Endometrium (tissue), 2 donors: ENCODE data around the gene DYNLL1.
"Not testable (repeated sequence)": the region's sequence is repeated elsewhere in the genome, so short reads cannot be mapped to it uniquely, and the experiment has no call there.

Experiments used
- FAIRE-seq: peaks from 2 replicates; lab custom pipeline; 2012; peaks lifted over from hg19 to GRCh38; lab: Jason Lieb, UNC
- donor health status: control.
- donor health status: control.

DYNLL1 gene

DNA sequence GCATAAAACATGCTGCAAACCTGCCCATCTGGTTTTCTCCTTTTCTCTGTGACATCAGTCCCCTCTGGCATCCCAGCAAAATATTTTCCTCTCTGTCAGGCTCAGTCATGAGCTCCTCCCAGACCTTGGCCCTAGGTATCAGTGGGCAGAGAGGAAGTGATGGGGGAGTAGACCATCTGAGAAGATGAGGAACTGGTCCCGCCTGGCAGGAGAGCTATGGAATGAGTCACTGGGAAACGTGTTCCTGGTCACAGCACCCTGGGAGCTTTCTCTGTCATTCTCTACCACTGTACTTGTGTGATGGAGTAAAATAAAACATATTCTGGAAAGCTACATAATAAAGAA, 21.3 kb upstream of the DYNLL1 start:
- FAIRE-seq, result no peak

DNA sequence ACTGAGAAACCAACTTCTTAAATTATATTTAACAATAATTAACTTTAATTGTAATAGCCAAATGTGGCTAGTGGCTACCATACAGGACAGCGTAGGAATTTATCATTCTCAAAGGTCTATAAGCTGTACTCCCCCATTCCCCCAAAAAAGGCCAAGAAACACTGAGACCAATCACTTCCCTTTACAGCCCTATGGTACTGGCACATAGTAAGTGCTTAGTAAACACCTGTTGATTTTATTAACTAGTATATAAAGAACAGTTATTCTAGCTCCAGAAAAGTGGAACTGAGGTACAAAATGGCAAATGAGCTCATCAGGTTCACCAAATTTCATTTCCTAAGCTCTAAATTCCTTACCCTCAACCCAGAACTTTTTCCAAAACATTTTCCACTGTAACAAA, 20.3 kb upstream of the DYNLL1 start:
- FAIRE-seq, result no peak

DNA sequence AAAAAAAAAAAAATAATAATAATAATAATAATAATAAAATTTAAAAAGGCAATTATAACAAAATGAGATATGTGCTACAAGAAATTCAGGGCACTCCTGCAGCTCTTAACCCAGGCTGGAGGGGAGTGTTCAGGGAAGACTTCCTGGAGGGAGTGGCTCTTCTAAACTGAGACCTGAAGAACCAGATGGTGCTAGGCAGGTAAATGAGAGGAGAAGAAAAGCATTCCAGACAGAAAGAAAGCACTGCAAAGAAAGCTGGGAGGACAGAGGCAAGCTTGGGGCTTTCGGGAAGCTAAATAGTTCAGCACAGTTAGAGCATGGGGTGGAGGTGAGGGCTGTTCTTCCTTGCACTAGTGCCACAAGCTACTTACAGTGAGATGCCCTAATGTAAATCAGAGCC, 16.5 kb upstream of the DYNLL1 start:
- no peak for FAIRE-seq

DNA sequence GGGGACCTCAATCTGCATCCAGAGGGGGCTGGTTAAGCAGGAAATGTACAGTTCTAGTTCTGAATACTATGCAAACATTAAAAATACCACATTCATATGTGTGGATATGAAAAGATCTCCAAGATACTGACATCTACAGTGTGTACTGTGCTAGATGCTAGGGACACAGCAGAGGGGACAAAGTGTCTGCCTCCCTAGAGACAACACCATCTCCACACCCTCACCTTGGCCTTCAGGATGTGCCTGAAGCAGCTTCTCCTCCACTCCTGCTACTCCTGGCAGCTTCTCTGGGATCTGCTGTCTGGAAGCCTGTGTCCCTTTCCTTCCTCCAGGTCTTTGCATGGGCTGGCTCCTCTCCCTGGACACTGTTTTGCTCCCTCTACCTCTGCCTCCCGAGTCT, 15.7 kb upstream of the DYNLL1 start:
- no peak for FAIRE-seq

DNA sequence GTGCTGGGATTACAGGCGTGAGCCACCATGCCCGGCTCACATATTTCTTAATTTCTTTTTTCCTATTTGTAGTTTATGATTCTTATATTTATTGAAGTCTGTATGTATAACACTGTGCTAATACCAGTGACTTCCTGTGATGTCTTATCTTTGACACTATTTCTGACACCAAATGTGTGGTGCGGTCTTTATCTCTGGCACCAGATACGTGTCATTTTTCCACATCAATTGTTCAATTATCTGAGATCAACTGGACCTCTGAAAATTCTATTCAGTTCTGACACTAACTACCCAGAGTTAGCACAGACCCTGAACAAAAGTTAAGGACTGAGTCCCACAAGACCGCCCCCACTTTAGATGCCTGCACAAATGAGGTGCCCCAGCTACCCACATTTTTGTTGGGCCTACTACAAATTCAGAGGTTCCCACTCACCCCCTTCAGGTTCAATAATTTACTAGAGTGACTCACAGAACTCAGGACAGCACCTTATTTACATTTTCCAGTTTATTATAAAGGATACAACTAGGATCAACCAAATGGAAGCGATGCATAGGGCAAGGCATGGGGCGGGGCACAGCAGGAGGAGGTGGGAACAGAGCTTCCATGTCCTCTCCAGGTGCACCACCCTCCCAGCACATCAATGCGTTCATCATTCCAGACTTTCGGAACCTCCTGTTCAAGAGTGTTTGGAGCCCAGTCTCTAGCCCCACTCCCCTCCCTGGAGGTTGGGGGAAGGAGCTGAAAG, 14.7 kb upstream of the DYNLL1 start:
- FAIRE-seq, result no peak

DNA sequence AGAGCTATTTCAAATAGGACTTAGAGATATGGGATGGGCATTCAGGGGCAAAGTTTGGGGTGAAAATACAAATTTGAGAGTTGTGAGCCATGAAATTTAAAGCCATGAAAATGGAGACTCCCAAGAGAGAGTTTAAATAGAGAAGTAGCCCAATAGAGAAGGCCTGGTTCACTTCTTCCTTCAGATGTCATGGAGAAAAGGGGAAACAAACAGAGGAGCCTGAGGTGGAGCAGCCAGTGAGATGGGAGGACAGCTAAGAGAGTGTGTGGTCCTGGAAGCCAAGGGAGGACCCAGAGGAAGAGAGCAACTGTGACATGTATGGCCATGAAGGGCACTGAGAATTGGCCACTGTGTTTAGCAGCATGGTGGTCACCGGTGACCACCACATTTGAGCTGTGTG, 12.3 kb upstream of the DYNLL1 start:
- no peak for FAIRE-seq

DNA sequence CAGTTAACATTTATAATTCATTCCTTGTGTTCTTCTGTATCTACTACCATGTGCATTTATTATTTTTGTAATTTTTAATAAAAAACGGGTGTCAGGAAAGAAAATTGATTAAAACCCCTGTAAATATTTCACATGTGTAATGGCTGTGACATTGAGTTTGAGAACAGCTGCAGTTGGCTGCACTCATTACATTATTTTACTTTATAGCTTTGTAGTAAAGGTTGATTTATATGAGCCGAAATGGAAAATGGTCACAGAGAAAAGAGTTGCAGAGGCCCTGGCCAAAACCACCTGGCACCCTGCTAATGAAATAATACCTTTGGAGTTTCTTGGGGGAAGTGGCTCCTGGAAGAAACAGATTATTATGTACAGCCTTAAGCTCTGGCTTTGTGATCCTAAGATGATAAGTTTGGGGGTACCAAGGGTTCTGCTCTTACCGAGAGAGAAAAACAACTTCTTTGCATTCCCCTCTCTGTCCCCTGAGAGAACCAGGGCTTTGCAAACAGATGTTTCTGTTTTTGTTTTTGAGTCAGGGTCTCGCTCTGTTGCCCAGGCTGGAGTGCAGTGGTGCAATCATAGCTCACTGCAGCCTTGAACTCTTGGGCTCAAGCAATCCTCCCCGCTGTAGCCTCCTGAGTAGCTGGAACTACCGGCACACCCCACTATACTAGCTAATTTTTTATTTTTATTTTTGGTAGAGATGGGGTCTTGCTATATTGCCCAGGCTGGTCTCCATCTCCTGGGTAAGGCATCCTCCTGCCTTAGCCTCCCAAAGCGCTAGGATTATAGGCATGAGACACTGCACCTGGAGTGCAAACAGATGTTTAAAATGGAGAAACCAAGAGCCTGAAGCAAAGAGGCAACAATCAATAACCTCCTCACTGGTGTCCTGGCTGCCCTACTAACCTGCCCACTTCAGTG, 9.7 kb upstream of the DYNLL1 start:
- no peak for FAIRE-seq

DNA sequence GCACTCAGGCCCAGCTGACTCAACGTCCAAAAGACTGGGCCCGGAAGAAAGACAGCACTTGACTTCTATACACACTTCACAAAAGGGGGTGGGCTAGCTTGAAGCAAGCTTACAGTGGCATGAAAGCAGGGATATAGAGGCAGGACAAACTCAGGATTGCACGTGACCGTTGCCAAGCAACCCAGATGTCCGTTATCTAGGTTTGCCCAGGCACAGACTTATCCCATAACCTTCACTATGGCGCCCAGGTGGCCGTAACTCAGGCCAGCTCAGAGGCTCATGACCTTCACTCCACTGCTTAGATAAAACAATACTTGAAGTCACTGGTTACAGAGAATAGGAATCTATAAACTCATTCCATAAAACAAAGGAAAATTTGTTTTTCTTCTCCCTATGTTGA, 8.4 kb upstream of the DYNLL1 start:
- FAIRE-seq, result not testable (repeated sequence)

DNA sequence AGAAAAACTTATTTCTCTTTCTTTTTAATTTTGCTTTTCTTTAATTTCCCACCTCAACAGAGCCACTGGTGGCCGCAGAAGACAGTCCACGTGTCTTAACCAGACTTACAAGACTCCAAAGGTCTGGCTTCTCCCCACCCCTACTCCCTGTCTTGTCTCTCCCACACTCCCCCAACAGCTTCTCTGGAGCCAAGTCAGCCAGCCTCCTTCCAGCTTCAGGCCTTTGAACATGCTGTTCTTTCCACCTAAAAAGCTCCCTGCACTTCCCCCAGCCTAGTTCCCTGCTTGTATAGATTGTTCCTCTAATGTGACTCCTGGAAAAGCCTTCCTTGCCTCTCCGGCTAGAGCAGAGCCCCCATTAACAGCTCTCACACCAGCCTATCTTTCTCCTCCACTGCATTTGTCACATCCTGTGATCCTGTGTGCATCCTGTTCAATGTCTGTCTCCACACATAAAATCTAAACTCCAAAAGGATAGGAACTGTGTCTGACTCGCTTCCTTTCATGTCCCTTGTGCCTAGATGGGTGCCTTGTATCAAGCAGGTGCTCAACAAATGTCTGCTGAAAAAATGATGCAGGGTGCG, 7.8 kb upstream of the DYNLL1 start:
- FAIRE-seq, result no peak

DNA sequence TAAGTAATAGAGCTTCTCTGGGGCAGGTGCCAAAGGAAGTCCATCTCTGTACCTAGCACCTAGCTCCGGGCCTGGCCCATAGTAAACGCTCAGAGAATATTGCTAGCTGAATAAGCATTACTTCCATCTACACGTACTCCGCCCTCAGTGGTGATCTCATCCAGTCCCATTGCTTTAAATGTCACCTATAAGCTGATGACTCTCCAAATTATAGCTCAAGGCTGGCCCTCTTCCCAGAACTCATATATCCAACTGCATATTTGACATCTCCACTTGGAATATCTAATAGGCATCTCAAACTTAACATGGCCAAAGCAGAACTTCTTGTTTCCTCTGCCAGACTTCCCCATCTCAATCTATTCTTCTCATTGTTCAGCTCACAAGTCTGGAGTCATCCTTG, 6.9 kb upstream of the DYNLL1 start:
- no peak for FAIRE-seq

DNA sequence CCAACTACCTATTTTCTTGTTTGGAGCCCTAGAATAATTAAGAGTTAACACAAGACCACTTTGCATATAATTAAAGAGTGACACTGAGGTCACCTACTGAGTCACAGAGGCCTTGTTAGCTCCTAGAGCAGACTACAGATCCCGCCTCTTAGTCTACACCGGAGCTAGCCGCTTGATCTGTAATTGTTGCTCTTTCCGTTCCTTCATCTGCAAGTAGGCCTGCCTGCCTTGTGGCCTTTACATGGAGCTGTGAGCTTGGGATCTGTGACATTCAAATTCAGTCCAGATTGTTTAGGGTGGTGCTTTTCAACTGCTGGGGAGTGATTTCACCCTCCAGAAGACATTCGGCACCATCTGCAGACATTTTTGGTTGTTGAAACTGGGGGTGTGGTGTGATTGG, 5.6 kb upstream of the DYNLL1 start:
- FAIRE-seq, result no peak

DNA sequence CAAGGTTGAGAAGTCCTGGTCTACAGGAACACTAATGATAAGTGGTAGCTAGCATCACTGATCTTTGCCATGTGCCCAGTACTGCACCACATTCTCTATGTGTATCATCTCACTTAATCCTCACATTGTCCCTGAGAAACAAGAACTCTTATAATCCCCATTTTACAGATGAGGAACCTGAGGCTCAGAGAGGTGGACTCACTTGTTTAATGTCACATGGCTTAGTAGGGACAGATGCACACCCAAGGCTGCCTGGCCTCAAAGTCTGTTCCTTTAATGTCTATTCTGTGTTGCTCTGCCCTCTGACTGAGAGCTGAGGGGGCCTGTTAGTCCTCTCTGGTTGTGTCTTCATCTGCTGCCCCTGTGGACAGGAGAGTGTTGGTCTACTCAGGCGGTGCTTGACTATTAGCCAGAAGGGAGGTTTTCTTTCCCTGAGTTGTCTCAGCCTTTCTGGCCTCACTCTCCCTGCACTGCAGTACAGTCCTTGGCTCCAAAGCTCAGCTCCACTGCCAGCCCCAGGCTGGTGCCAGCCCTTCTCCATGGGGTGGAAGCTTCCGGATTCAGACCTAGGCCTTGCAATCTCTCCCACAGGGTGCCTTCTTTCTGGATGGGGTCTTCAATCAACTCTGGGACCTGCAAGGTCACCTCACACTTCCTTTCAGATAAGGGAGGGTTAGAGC, 4.9 kb upstream of the DYNLL1 start:
- no peak for FAIRE-seq

DNA sequence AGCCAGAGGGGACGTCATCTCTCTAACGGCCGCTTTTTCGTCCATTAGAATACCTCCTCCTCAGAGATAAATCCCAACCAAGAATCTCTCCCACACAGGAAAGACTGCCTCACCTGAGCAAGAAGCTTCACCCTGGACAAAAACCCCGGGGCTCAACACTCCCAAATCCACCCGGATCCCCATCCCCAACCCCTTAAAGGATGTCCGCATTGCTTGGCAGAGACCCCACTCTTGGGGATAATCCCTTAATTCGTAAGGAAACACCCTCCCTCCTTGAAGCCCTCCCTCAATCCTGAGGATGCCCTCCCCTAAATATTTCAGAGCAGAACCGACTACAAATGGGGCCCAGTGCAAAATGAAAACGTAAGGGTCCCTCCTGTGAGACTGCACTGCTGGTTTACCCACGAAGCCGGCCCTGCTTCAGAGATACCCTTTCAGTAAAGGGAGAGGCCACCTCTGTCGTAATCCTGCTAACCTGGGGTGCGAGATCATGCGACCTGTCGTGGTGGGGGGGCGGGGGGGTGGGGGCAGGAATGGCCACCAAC, 655 bp upstream of the DYNLL1 start:
- no peak for FAIRE-seq

DNA sequence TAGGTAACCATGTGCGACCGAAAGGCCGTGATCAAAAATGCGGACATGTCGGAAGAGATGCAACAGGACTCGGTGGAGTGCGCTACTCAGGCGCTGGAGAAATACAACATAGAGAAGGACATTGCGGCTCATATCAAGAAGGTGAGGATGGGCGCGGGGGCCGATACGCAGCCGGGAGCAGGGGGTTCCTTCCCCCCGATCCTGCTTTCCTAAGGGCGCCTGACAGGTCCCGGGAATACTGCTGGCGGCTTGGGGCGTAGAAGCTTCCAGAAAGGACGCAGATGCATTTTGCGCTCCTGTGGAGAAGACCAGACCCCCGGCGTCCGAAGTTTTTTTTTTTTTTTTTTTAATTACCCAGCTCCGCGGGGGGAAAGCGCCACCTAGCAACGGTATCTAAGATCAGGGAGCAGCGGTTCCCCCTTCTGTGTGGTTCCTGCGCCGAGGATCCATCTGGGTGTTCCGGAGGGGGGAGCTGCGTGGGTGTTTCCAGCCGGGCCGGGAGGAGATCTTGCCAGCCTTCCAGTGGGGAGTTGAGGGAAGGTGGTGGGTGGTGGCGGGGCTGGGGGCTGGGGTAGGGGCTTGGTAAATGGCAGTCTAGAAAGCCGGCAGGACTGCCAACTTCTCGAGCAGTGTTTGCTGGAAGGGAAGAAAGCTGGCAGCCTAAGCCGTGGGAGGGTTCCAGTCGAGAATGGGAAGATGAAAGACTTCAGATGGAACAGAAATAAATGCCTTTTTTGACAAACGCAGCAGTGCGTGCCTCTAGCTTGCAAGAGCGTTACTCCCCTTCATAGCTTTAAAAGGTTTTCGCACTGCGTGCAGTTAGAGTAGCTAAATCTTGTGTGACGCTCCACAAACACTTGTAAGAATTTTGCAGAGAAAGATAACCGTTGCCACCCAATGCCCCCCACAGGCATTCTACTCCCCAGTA, 764 bp downstream of the DYNLL1 start:
- no peak for FAIRE-seq

DNA sequence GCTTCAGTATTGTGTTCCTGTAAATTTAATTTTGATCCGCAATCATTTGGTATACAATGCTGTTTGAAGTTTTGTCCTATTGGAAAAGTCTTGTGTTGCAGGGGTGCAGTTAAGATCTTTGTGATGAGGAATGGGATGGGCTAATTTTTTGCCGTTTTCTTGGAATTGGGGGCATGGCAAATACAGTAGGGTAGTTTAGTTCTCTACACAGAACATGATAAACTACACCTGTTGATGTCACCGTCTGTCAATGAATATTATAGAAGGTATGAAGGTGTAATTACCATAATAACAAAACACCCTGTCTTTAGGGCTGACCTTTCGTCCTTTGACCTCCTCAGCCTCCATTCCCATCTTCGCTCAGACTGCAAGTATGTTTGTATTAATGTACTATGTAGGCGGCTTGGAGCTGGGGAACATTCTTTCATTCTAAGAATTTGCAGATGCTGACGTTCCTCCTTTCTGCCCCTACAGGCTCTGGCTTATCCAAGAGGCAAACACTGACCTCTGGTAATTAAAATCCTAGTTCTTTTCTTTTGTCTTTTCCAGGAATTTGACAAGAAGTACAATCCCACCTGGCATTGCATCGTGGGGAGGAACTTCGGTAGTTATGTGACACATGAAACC, 1.7 kb downstream of the DYNLL1 start:
- no peak for FAIRE-seq

DNA sequence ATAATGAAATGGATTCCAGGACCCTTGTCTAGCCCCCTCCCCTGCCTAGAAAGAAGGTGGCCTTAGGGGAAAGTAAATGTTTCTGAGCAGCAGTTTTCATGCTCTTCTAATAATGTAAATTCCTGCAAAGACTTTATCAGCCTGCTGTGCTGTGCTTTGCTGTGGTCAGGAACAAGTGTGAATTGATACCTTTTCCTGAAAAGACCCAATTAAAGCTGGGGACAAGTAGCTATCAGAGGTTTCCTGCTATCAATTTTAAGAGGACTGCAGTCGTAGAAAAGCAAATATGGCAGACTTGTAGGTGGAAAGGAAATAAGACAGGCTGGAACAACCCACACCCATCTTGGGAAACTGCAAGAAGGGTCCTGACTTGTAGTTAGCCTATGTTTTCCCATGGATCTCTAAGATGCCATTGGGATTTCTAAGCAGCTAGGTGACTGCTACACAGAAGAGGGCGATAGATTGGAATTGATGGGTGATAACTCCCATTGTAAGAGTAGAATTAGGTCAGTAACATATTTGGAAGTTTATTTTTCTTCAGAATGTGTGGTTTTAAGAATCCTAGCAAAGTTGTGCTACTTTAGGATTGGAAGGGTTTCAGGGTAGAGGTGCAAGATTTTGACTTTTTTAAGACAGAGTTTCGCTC, 3.1 kb downstream of the DYNLL1 start:
- no peak for FAIRE-seq

DNA sequence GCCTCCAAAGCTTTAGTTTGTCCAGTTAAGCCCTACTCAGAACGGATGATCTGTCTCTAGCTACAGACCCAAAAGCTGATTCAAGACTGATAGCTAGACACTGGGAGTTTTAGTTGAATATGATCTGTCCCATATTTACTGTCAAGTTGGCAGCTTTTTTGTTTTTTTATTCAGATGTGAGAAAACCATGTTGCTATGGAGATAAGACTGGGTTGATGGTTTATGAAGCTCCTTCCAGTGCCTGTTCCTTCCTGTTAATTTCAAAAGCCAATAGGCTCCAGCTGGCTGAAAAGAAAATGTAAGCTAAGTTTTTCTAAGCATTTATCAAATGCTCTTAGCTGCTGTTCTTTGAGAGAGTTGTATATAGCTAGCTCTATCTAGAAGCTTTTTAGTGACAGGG, 4.7 kb downstream of the DYNLL1 start:
- FAIRE-seq, result no peak

DNA sequence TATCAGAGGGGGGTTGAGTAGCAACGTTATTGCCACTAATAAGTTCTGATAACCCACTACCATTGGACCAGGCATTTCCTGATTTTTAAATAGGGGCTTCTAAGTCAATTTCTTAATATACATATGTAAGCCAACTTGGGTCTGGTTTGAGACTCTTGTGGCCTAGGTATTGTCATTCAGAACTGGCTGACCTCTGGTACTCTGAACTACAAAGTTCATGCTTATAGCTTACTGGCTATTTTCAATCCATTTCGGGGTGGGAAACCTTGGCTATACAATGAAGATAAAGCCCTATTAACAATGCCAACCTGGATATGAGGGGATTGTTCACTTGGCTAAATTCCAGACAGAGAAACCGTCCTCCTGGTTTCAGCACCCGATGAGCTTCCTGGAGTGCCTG, 8.7 kb downstream of the DYNLL1 start:
- FAIRE-seq, result no peak

DNA sequence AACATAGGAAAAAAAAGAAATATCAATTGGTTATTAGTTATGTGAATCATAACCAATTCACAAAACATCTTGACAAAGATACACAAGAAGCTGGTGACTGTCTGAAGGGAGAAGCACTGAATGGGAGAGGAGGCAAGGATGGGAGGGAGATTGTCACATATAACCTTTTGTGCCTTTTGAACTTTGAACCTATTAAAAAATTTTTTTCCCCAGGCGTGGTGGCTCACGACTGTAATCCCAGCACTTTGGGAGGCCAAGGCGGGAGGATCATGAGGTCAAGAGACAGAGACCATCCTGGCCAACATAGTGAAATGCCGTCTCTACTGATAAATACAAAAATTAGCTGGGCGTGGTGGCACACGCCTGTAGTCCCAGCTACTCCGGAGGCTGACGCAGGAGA, 12.6 kb downstream of the DYNLL1 start:
- no peak for FAIRE-seq

DNA sequence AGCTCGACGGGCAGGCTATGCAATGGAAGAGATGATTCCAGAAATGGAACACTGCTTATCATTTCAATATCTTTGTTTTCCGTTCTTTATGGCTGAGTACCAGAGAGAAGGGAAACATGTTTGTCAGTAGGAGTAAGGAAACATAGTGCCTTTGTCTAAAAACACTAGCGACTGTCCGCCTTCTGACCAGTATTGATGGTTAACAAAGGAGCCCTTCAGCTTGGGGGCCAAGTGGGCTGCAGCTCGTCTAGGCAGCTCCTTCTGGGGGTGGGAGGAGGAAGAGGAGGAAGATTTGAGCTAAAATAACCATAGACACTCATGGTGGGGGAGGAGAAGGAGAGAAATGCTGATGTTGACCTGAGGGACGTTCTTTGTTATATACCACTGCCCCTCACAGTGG, 18.1 kb downstream of the DYNLL1 start:
- FAIRE-seq, result no peak
